Measurements from ENCODE around the gene ZNF423.

DNA sequence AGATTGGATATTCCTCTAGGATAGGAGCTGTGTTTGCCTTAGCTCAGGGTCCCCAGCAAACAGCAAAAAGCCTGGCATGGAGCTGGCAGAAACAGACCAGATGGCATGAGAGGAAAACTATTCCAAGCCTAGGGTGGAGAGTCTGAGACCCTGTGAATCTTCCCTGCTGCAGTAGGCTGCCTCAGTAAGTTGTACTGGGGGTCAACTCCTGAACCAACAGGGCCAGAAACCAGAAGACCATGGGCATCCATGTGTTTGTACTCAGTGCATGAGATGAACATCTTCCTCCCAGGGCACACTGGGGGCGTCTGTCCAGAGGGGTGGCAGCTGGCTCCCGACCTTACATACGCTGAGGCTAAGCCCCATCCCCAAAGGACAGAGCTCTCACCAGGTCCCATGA lies 267.9 kb downstream of the ZNF423 start:
- TF ChIP-seq, protein P1, sequence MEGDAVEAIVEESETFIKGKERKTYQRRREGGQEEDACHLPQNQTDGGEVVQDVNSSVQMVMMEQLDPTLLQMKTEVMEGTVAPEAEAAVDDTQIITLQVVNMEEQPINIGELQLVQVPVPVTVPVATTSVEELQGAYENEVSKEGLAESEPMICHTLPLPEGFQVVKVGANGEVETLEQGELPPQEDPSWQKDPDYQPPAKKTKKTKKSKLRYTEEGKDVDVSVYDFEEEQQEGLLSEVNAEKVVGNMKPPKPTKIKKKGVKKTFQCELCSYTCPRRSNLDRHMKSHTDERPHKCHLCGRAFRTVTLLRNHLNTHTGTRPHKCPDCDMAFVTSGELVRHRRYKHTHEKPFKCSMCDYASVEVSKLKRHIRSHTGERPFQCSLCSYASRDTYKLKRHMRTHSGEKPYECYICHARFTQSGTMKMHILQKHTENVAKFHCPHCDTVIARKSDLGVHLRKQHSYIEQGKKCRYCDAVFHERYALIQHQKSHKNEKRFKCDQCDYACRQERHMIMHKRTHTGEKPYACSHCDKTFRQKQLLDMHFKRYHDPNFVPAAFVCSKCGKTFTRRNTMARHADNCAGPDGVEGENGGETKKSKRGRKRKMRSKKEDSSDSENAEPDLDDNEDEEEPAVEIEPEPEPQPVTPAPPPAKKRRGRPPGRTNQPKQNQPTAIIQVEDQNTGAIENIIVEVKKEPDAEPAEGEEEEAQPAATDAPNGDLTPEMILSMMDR (IDR thresholded peaks at IDR 0.05; ENCODE audit: insufficient read depth, low read depth, low read length), result no peak
- TF ChIP-seq EZH2 (IDR thresholded peaks at IDR 0.05; ENCODE audit: insufficient read depth, low read length), result no peak

Measured in astrocyte (in vitro differentiated cells and primary cell).